ENCODE data around the gene STRN. TPM values are rescaled to one million over a fixed set of nuclear protein-coding genes. Genes with fewer than 3 reads are reported as not detected.

STRN gene
- total RNA-seq, 6 experiments from 2014 or later: 6.2 to 10.6 (median 8.2) TPM

GRCh38 chr2:36871068-36871707, 95.1 kb downstream of the STRN start:
- H3K27me3 ChIP-seq: no peaks in the 10 kb centered on the region
- H3K9me3 ChIP-seq: no peaks in the 10 kb centered on the region
- ATAC-seq: no peak
- H3K4me1 ChIP-seq: no peaks in the 10 kb centered on the region
- peaks cover 0 to 7% (median 3%) of the 10 kb centered on the region in 4 donors for H3K36me3 ChIP-seq
- WGBS (ENCODE audit: insufficient coverage, low coverage, low lambda C conversion rate, missing lambda C conversion rate): 75% methylated on average over 1 of the region's 1 CpG
- TF ChIP-seq POLR2A (IDR thresholded peaks at IDR 0.05) (no peak), CTCF (IDR thresholded peaks at IDR 0.05) (no peak)
- H3K4me3 ChIP-seq: no peak overlapping the region
- no peak overlapping the region for H3K27ac ChIP-seq
- intact Hi-C loops (cut with DNase I): no loop called here
- DNase-seq: no peak

- H3K9me3 ChIP-seq: no peaks in the 10 kb centered on the region
- intact Hi-C loops (cut with DNase I): no loop called here
- H3K4me3 ChIP-seq: no peak overlapping the region
- DNase-seq (no peak), ATAC-seq (no peak)
- H3K4me1 ChIP-seq: no peaks in the 10 kb centered on the region
- TF ChIP-seq POLR2A (IDR thresholded peaks at IDR 0.05): no peak
- no peak for TF ChIP-seq CTCF (IDR thresholded peaks at IDR 0.05)
- H3K36me3 ChIP-seq: peaks cover 0 to 5% (median 2%) of the 10 kb centered on the region in 4 donors
- H3K27me3 ChIP-seq: no peaks in the 10 kb centered on the region
- no peak overlapping the region for H3K27ac ChIP-seq
- 62% methylated on average over 3 of the region's 3 CpGs for WGBS (ENCODE audit: insufficient coverage, low coverage, low lambda C conversion rate, missing lambda C conversion rate)
These were observed 96.7 kb downstream of the STRN start for GRCh38 chr2:36869606-36870005.

GRCh38 chr2:36861896-36862295, 104.4 kb downstream of the STRN start:
- WGBS (ENCODE audit: insufficient coverage, low coverage, low lambda C conversion rate, missing lambda C conversion rate): 100% methylated on average over 2 of the region's 2 CpGs
- intact Hi-C loops (cut with DNase I): no loop called here
- H3K36me3 ChIP-seq: no peaks in the 10 kb centered on the region

GRCh38 chr2:36859366-36859792, 107.0 kb downstream of the STRN start:
- Histone ChIP-seq H3K9me3 (no peaks in the 10 kb centered on the region), H3K4me3 (no peak overlapping the region), H3K36me3 (no peaks in the 10 kb centered on the region), H3K27ac (no peak overlapping the region), H3K4me1 (no peaks in the 10 kb centered on the region), H3K27me3 (no peaks in the 10 kb centered on the region)
- WGBS (ENCODE audit: insufficient coverage, low coverage, low lambda C conversion rate, missing lambda C conversion rate): no CpG with 5 or more reads among the region's 1 CpG
- DNase-seq: no peak
- intact Hi-C loops (cut with DNase I): no loop called here
- no peak for ATAC-seq
- TF ChIP-seq POLR2A (IDR thresholded peaks at IDR 0.05): no peak
- TF ChIP-seq CTCF (IDR thresholded peaks at IDR 0.05): no peak

More at GRCh38 chr2:36861896-36862295, 104.4 kb downstream of the STRN start:
- Histone ChIP-seq H3K27me3 (no peaks in the 10 kb centered on the region), H3K4me1 (no peaks in the 10 kb centered on the region), H3K9me3 (no peaks in the 10 kb centered on the region), H3K27ac (no peak overlapping the region), H3K4me3 (no peak overlapping the region)
- TF ChIP-seq CTCF (IDR thresholded peaks at IDR 0.05): no peak
- TF ChIP-seq POLR2A (IDR thresholded peaks at IDR 0.05): no peak
- no peak for DNase-seq
- no peak for ATAC-seq
